Right lobe of liver (tissue), 6 donors: ENCODE results near the gene PDGFA. TPM values are rescaled to one million over a fixed set of nuclear protein-coding genes. Genes with fewer than 3 reads are reported as not detected.

Experiments used
- ATAC-seq, 4 donors: fragments of 200-7000 bp; cut with Tn5 transposase; one replicate each; pipeline ENCODE4 v1.9.1; 2020; ENCODE audit warnings: mild to moderate bottlenecking in 4 of 4, moderate library complexity in 4 of 4
- DNase-seq, 3 donors: peaks; one replicate each; pipeline ENCODE4 v3.0.0-alpha.2; 2020
- H3K27ac ChIP-seq, 3 donors: fragments of 200-600 bp; one replicate each; pipeline ENCODE4 v1.8.0; 2022
- H3K27me3 ChIP-seq, 2 donors: fragments of 200-600 bp; one replicate each; pipeline ENCODE4 v1.8.0; 2022
- H3K36me3 ChIP-seq, 4 donors: fragments of 200-600 bp; sonication (generic) in 1 of 4; one replicate each; pipeline versions ENCODE4 v1.5.1 to v1.8.0; 2017 to 2022; ENCODE audit warnings: control low read depth in 1 of 4
- H3K4me1 ChIP-seq, 4 donors: fragments of 200-600 bp; sonication (generic) in 1 of 4; one replicate each; pipeline versions ENCODE4 v1.5.1 to v1.8.0; 2017 to 2022; ENCODE audit warnings: control low read depth in 1 of 4
- H3K4me3 ChIP-seq, 3 donors: fragments of 200-600 bp; one replicate each; pipeline ENCODE4 v1.8.0; 2022
- H3K9me3 ChIP-seq, 4 donors: fragments of 200-600 bp; sonication (generic) in 1 of 4; one replicate each; pipeline versions ENCODE4 v1.5.1 to v1.8.0; 2017 to 2022; ENCODE audit warnings: control low read depth in 1 of 4
- CTCF ChIP-seq, 4 donors: fragments of 200-600 bp in 3 of 4; fragments of 450-650 bp in 1 of 4; IDR thresholded peaks; one replicate each; pipeline versions ENCODE4 v1.5.1 to v1.8.0; 2016 to 2022; ENCODE audit warnings: antibody characterized with exemption in 4 of 4, mild to moderate bottlenecking in 2 of 4
- POLR2A ChIP-seq: fragments of 450-650 bp; IDR thresholded peaks from one replicate; pipeline ENCODE4 v1.6.1; 2017; ENCODE audit warnings: antibody characterized with exemption, mild to moderate bottlenecking
- WGBS: methylation state at CpG from one replicate; pipeline ENCODE4 v1.1.6; 2018; ENCODE audit warnings: low coverage, low lambda C conversion rate; ENCODE audit not compliant: insufficient coverage; ENCODE audit errors: missing lambda C conversion rate; 5-methylcytosine and 5-hydroxymethylcytosine counted together
- intact Hi-C, 2 donors: fragments of 100-400 bp; cut with DNase I; formaldehyde crosslinking; loops; one replicate each; pipeline versions ENCODE4 v1.11.2 to v1.14.1; 2022
- total RNA-seq, 6 experiments: library from RNA; depleted of rRNA in 2 of 6; stranded (reverse); fragments of >200 nt in 2 of 6; fragmentation: NEBNext Ultra II Directional in 3 of 6; extraction: Animal tissue kit (Norgen Biotek cat#: 25700) in 3 of 6; gene quantifications; one replicate each; pipeline versions ENCODE4 v1.1.0 to v1.2.4, GENCODE V29; 2016 to 2023
- donor health status: DM: no; HTN: yes; CAD: no.
- donor health status: DM: no; HTN: no; CAD: no.
- donor health status: DM: no; HTN: no; CAD: no.
- donor health status: DM: no; HTN: yes; CAD: no.
- donor health status: DM: no; HTN: yes; CAD: no.

The PDGFA gene
- total RNA-seq, 6 experiments from 2014 or later = 2.3 to 20.9 (median 8.4) TPM

- no peak overlapping the region for H3K27ac ChIP-seq
- H3K4me3 ChIP-seq = no peak overlapping the region
- TF ChIP-seq CTCF (IDR thresholded peaks at IDR 0.05) (no peak), POLR2A (no peak)
- H3K27me3 ChIP-seq = peaks cover 0 to 19% of the 10 kb centered on the region in 2 donors
- DNase-seq (no peak), ATAC-seq (no peak)
- intact Hi-C loops = no loop called here
- no peaks in the 10 kb centered on the region for H3K9me3 ChIP-seq
- WGBS = 82% methylated on average over 17 of the region's 28 CpGs
- no peaks in the 10 kb centered on the region for H3K36me3 ChIP-seq
- peaks cover 0 to 24% (median 3%) of the 10 kb centered on the region in 4 donors for H3K4me1 ChIP-seq
These were observed 4.0 kb upstream of the PDGFA start for GRCh38 chr7:523347-524336.

GRCh38 chr7:522951-523314 is 3.3 kb upstream of the PDGFA start:
- Histone ChIP-seq H3K27me3 (peaks cover 0 to 19% of the 10 kb centered on the region in 2 donors), H3K36me3 (no peaks in the 10 kb centered on the region), H3K9me3 (no peaks in the 10 kb centered on the region), H3K4me1 (peaks cover 0 to 31% (median 3%) of the 10 kb centered on the region in 4 donors), H3K27ac (no peak overlapping the region), H3K4me3 (no peak overlapping the region)
- ATAC-seq (no peak), DNase-seq (no peak)
- 87% methylated on average over 3 of the region's 21 CpGs for WGBS
- no peak for TF ChIP-seq CTCF (IDR thresholded peaks at IDR 0.05)
- no peak for TF ChIP-seq POLR2A
- intact Hi-C loops = no loop called here

- TF ChIP-seq CTCF (IDR thresholded peaks at IDR 0.05) = no peak
- no peak for TF ChIP-seq POLR2A
- no peak overlapping the region for H3K27ac ChIP-seq
- peak overlapping the region; percentile 4 to 44 (median 32) for H3K4me3 ChIP-seq
- no peaks in the 10 kb centered on the region for H3K36me3 ChIP-seq
- peak in 2 of 3 donors; percentile 66 to 71 for DNase-seq
- peaks cover 0 to 19% of the 10 kb centered on the region in 2 donors for H3K27me3 ChIP-seq
- no CpG with 5 or more reads among the region's 91 CpGs for WGBS
- peak; percentile 28 to 54 (median 46) for ATAC-seq
- no peaks in the 10 kb centered on the region for H3K9me3 ChIP-seq
- intact Hi-C loops = no loop called here
- H3K4me1 ChIP-seq = peaks cover 0 to 33% (median 3%) of the 10 kb centered on the region in 4 donors
These were observed 2.7 kb upstream of the PDGFA start for GRCh38 chr7:522071-522950.

GRCh38 chr7:521221-522070 is 1.8 kb upstream of the PDGFA start:
- Histone ChIP-seq H3K27ac (no peak overlapping the region), H3K4me1 (peaks cover 0 to 33% (median 3%) of the 10 kb centered on the region in 4 donors), H3K9me3 (no peaks in the 10 kb centered on the region), H3K27me3 (peaks cover 0 to 19% of the 10 kb centered on the region in 2 donors), H3K4me3 (peak overlapping the region in 2 of 3 donors; percentile 4 to 32), H3K36me3 (no peaks in the 10 kb centered on the region)
- DNase-seq (peak in 1 of 3 donors; percentile 50), ATAC-seq (no peak)
- intact Hi-C loops = no loop called here
- TF ChIP-seq CTCF (IDR thresholded peaks at IDR 0.05) (no peak), POLR2A (no peak)
- WGBS = 9% methylated on average over 7 of the region's 72 CpGs
